Spleen (tissue), 3 donors: Measurements from ENCODE around the gene FTSJ1.

ENCODE experiments used
- POLR2A ChIP-seq, 3 donors: fragments of 450-650 bp; IDR thresholded peaks; one replicate each; pipeline ENCODE4 v1.5.1; 2017; ENCODE audit warnings: antibody characterized with exemption in 3 of 3, mild to moderate bottlenecking in 1 of 3
- POLR2AphosphoS5 ChIP-seq, 3 donors: sonication (generic); formaldehyde crosslinking; IDR thresholded peaks; one replicate each; pipeline ENCODE4 v1.5.1; 2017; ENCODE audit warnings: antibody characterized with exemption in 3 of 3

DNA sequence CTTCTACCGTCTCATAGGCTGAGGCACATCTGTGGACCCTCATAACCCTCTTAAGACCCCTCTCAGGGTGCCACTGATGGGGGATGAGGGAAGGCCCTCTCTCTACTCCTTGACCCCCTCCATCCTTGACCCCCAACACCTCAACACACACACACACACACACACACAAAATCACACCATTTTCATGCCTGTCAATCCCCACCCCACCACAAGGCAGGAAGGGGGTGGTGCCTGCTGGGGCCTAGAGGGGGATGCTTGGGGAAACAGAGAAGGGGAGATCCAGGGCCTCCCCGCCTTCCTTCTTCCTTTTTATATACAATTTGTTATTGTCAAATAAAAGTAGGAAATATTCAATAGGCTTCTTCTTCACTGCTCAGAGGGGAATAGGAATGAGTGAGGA is 44.5 kb downstream of the FTSJ1 start:
- no peak for TF ChIP-seq POLR2AphosphoS5 (IDR thresholded peaks at IDR 0.05)
- TF ChIP-seq POLR2A (IDR thresholded peaks at IDR 0.05): no peak
